ENCODE results near the gene THAP2. TPM values are rescaled to one million over a fixed set of nuclear protein-coding genes. Genes with fewer than 3 reads are reported as not detected.
A peak's percentile ranks its signal among the peaks of the same experiment; 100 is the strongest.
"Not testable (repeated sequence)": the region's sequence is repeated elsewhere in the genome, so short reads cannot be mapped to it uniquely, and the experiment has no call there.

Gene THAP2
- total RNA-seq, 6 experiments from 2014 or later, result 1.3 to 3.2 (median 2.0) TPM

GRCh38 chr12:71685312-71685906, 21.3 kb downstream of the THAP2 start:
- 6% methylated on average over 19 of the region's 19 CpGs for WGBS (ENCODE audit: insufficient coverage, low coverage, low lambda C conversion rate, missing lambda C conversion rate)
- Histone ChIP-seq H3K27me3 (no peaks in the 10 kb centered on the region), H3K36me3 (no peaks in the 10 kb centered on the region), H3K27ac (peak overlapping the region; percentile 74 to 89 (median 83)), H3K4me1 (peaks cover 0 to 11% (median 5%) of the 10 kb centered on the region in 4 donors), H3K9me3 (no peaks in the 10 kb centered on the region), H3K4me3 (peak overlapping the region; percentile 73 to 86 (median 76))
- no peak for TF ChIP-seq CTCF (IDR thresholded peaks at IDR 0.05)
- TF ChIP-seq POLR2A (IDR thresholded peaks at IDR 0.05), result no peak
- ATAC-seq (peak in 1 of 4 donors; percentile 1), DNase-seq (no peak)
- intact Hi-C loops (cut with DNase I), result no loop called here

- peak within 1 kb of the TSS; percentile 74 to 89 (median 83) for H3K27ac ChIP-seq
Measured at GRCh38 chr12:71685914-71686657, 22.0 kb downstream of the THAP2 start, which contains the start of gene TMEM19. Gene TMEM19, plus strand, starts transcription at chr12:71686082. Its CDS starts 599 bp downstream, at chr12:71686681.

GRCh38 chr12:71686658-71687025, 22.5 kb downstream of the THAP2 start:
- ATAC-seq, result no peak
- no peak for DNase-seq
- H3K4me3 ChIP-seq, result peak overlapping the region; percentile 73 to 86 (median 76)
- intact Hi-C loops (cut with DNase I), result no loop called here
- H3K36me3 ChIP-seq, result no peaks in the 10 kb centered on the region
- TF ChIP-seq CTCF (IDR thresholded peaks at IDR 0.05), result no peak
- TF ChIP-seq POLR2A (IDR thresholded peaks at IDR 0.05), result no peak
- peaks cover 0 to 11% (median 5%) of the 10 kb centered on the region in 4 donors for H3K4me1 ChIP-seq
- no peaks in the 10 kb centered on the region for H3K9me3 ChIP-seq
- H3K27ac ChIP-seq, result peak overlapping the region; percentile 74 to 89 (median 83)
- no peaks in the 10 kb centered on the region for H3K27me3 ChIP-seq
- WGBS (ENCODE audit: insufficient coverage, low coverage, low lambda C conversion rate, missing lambda C conversion rate), result 0% methylated on average over 3 of the region's 3 CpGs

More at GRCh38 chr12:71685914-71686657, 22.0 kb downstream of the THAP2 start, which contains the start of gene TMEM19:
- WGBS (ENCODE audit: insufficient coverage, low coverage, low lambda C conversion rate, missing lambda C conversion rate), result 0% methylated on average over 7 of the region's 63 CpGs
- Histone ChIP-seq H3K27me3 (no peaks in the 10 kb centered on the region), H3K4me1 (peaks cover 0 to 11% (median 5%) of the 10 kb centered on the region in 4 donors), H3K36me3 (no peaks in the 10 kb centered on the region), H3K4me3 (peak within 1 kb of the TSS; percentile 73 to 86 (median 76)), H3K9me3 (no peaks in the 10 kb centered on the region)
- intact Hi-C loops (cut with DNase I), result no loop called here
- ATAC-seq, result peak; percentile 97 to 99 (median 98)
- TF ChIP-seq CTCF (IDR thresholded peaks at IDR 0.05), result peak in 3 of 4 donors; percentile 38 to 44 (median 41)
- peak; percentile 74 for TF ChIP-seq POLR2A (IDR thresholded peaks at IDR 0.05)
- peak; percentile 94 to 97 (median 96) for DNase-seq

GRCh38 chr12:71687172-71687571, 23.1 kb downstream of the THAP2 start:
- DNase-seq, H3K27ac ChIP-seq: not testable (repeated sequence)

More at GRCh38 chr12:71687172-71687571, 23.1 kb downstream of the THAP2 start:
- H3K36me3 ChIP-seq; H3K9me3 ChIP-seq; intact Hi-C loops (cut with DNase I); H3K27me3 ChIP-seq; ATAC-seq: not testable (repeated sequence)
- Histone ChIP-seq H3K4me1 (peaks cover 0 to 11% (median 5%) of the 10 kb centered on the region in 4 donors), H3K4me3 (peak overlapping the region; percentile 73 to 86 (median 76))
- WGBS (ENCODE audit: insufficient coverage, low coverage, low lambda C conversion rate, missing lambda C conversion rate), result 61% methylated on average over 11 of the region's 11 CpGs

All from right lobe of liver (tissue), 6 donors.